A549 (cell line): ENCODE data around the gene PITPNC1.

Source experiments
- CTCF ChIP-seq: fragments of >200 bp; sonication (Bioruptor Twin); formaldehyde crosslinking; IDR thresholded peaks from 3 replicates; pipeline ENCODE4 v1.5.1; 2016
- E2F6 ChIP-seq: IDR thresholded peaks from 2 replicates; pipeline ENCODE4 v1.6.1; 2012; ENCODE audit warnings: low read depth, borderline replicate concordance
- EP300 ChIP-seq, 2 experiments: fragments of >200 bp; sonication (Bioruptor Twin); formaldehyde crosslinking; IDR thresholded peaks; 2 replicates in 1 of 2; 3 replicates in 1 of 2; pipeline ENCODE4 v1.6.1; 2016 to 2017
- HES2 ChIP-seq: fragments of >200 bp; sonication (Bioruptor Twin); formaldehyde crosslinking; IDR thresholded peaks from 2 replicates; pipeline ENCODE4 v1.6.1; 2016
- JUNB ChIP-seq: fragments of >200 bp; sonication (Bioruptor Twin); formaldehyde crosslinking; IDR thresholded peaks from 2 replicates; pipeline ENCODE4 v1.6.1; 2016
- MAX ChIP-seq: IDR thresholded peaks from 2 replicates; pipeline ENCODE4 v1.6.1; 2012
- MYC ChIP-seq: IDR thresholded peaks from 2 replicates; pipeline ENCODE4 v1.6.1; 2012; ENCODE audit warnings: mild to moderate bottlenecking, inconsistent platforms, low read length, improper control_type of control experiment, borderline replicate concordance
- POLR2A ChIP-seq: IDR thresholded peaks from 2 replicates; pipeline ENCODE4 v1.6.1; 2012; ENCODE audit warnings: mild to moderate bottlenecking, low read length
- RAD21 ChIP-seq, 2 experiments: fragments of >200 bp in 1 of 2; sonication (Bioruptor Twin) in 1 of 2; formaldehyde crosslinking in 1 of 2; IDR thresholded peaks in 1 of 2; conservative IDR thresholded peaks in 1 of 2; 2 replicates in 1 of 2; 3 replicates in 1 of 2; pipeline ENCODE4 v1.6.1; 2012 to 2018; ENCODE audit warnings: inconsistent platforms in 1 of 2
- RCOR1 ChIP-seq: fragments of 150-350 bp; IDR thresholded peaks from 2 replicates; pipeline ENCODE4 v1.6.1; 2014; ENCODE audit warnings: antibody characterized with exemption, low read length, low read depth
- REST ChIP-seq: fragments of 200-600 bp; sonication (generic); IDR thresholded peaks from 2 replicates; pipeline ENCODE4 v1.6.1; 2016; ENCODE audit warnings: antibody characterized with exemption, mild to moderate bottlenecking, moderate library complexity
- TP53 ChIP-seq: fragments of 250-450 bp; sonication (Bioruptor Pico); IDR thresholded peaks from 2 replicates; pipeline ENCODE4 v1.5.0; 2021; ENCODE audit warnings: mild to moderate bottlenecking, moderate library complexity

- TF ChIP-seq RAD21 (conservative IDR thresholded peaks at IDR 0.05 in 1 of 2, IDR thresholded peaks at IDR 0.05 in 1 of 2) (no peak), RCOR1 (no peak), TP53 (CRISPR knock-in tag) (no peak), MAX (no peak), CTCF (no peak), E2F6 (no peak), JUNB (no peak), EP300 (IDR thresholded peaks at IDR 0.05) (no peak), POLR2A (no peak), HES2 (no peak), MYC (no peak), REST (no peak)
Observed at GRCh38 chr17:67558740-67559380, 181.8 kb downstream of the PITPNC1 start.
